Effector memory CD8-positive, alpha-beta T cell (primary cell): ENCODE data around the gene PCMT1.

Source experiments
- ATAC-seq: fragments of 150-1000 bp; cut with Tn5 transposase; replicated peaks from 2 replicates; pipeline ENCODE4 v1.10.0; 2021; ENCODE audit warnings: mild to moderate bottlenecking, moderate library complexity
- DNase-seq, 3 experiments: peaks; one replicate each; pipeline ENCODE4 v3.0.0; 2021
- H3K27ac Mint-ChIP-seq, 2 donors: one replicate each; pipeline ENCODE4 v1.8.0; 2022; ENCODE audit warnings: mild to moderate bottlenecking in 2 of 2, mixed read lengths in 2 of 2, moderate library complexity in 2 of 2
- H3K27me3 Mint-ChIP-seq, 2 donors: one replicate each; pipeline ENCODE4 v1.8.0; 2022; ENCODE audit warnings: mixed read lengths in 2 of 2
- H3K36me3 Mint-ChIP-seq: one replicate; pipeline ENCODE4 v1.8.0; 2022; ENCODE audit warnings: mild to moderate bottlenecking, moderate library complexity, mixed read lengths; ENCODE audit not compliant: insufficient read depth
- H3K4me1 Mint-ChIP-seq, 2 donors: one replicate each; pipeline ENCODE4 v1.8.0; 2022; ENCODE audit warnings: low read depth in 2 of 2, mixed read lengths in 2 of 2
- H3K4me3 Mint-ChIP-seq, 2 donors: one replicate each; pipeline ENCODE4 v1.8.0; 2022; ENCODE audit warnings: mild to moderate bottlenecking in 2 of 2, mixed read lengths in 2 of 2, moderate library complexity in 2 of 2
- H3K9me3 Mint-ChIP-seq, 2 donors: one replicate each; pipeline ENCODE4 v1.8.0; 2022; ENCODE audit warnings: mixed read lengths in 2 of 2
- total RNA-seq, 9 experiments: gene quantifications; one replicate each; lab custom pipeline; 2026; lab: John Stamatoyannopoulos, UW

The PCMT1 gene
- 22.9 to 76.1 (median 66.9) reads per million in 9 experiments for total RNA-seq

GRCh38 chr6:149749594-149750135 is at the start of gene PCMT1:
Gene PCMT1 (plus strand): TSS chr6:149749741. CDS start chr6:149749902, 161 bp downstream.
- Mint-ChIP-seq H3K4me1 (peaks cover 23 to 31% of the 10 kb centered on the region in 2 donors), H3K4me3 (peak within 1 kb of the TSS; percentile 84 to 88), H3K27me3 (no peaks in the 10 kb centered on the region), H3K36me3 (peaks cover 36% of the 10 kb centered on the region), H3K27ac (peak within 1 kb of the TSS; percentile 77 to 82), H3K9me3 (no peaks in the 10 kb centered on the region)
- DNase-seq (peak; percentile 89 to 95 (median 91)), ATAC-seq (peak; percentile 81)

- Mint-ChIP-seq H3K4me1 (peaks cover 9 to 34% of the 10 kb centered on the region in 2 donors), H3K9me3 (no peaks in the 10 kb centered on the region), H3K27me3 (no peaks in the 10 kb centered on the region), H3K36me3 (peaks cover 41% of the 10 kb centered on the region), H3K27ac (peak overlapping the region in 1 of 2 donors; percentile 41), H3K4me3 (no peak overlapping the region)
- DNase-seq (no peak), ATAC-seq (no peak)
Measured at GRCh38 chr6:149701714-149702113, 47.8 kb upstream of the PCMT1 start.

GRCh38 chr6:149711711-149712110 is 37.8 kb upstream of the PCMT1 start:
- no peaks in the 10 kb centered on the region for H3K27me3 Mint-ChIP-seq
- H3K4me3 Mint-ChIP-seq = peak overlapping the region in 1 of 2 donors; percentile 2
- no peaks in the 10 kb centered on the region for H3K9me3 Mint-ChIP-seq
- ATAC-seq (no peak), DNase-seq (no peak)
- H3K27ac Mint-ChIP-seq = peak overlapping the region in 1 of 2 donors; percentile 38
- peaks cover 11% of the 10 kb centered on the region for H3K36me3 Mint-ChIP-seq
- peaks cover 34 to 64% of the 10 kb centered on the region in 2 donors for H3K4me1 Mint-ChIP-seq

- peak overlapping the region in 1 of 2 donors; percentile 33 for H3K4me3 Mint-ChIP-seq
- DNase-seq (no peak), ATAC-seq (no peak)
- H3K4me1 Mint-ChIP-seq = peaks cover 37 to 55% of the 10 kb centered on the region in 2 donors
- H3K36me3 Mint-ChIP-seq = peaks cover 29% of the 10 kb centered on the region
- no peaks in the 10 kb centered on the region for H3K9me3 Mint-ChIP-seq
- H3K27me3 Mint-ChIP-seq = no peaks in the 10 kb centered on the region
- no peak overlapping the region for H3K27ac Mint-ChIP-seq
Measured at GRCh38 chr6:149714442-149714841, 35.1 kb upstream of the PCMT1 start.

- Mint-ChIP-seq H3K9me3 (no peaks in the 10 kb centered on the region), H3K27ac (peak overlapping the region; percentile 88 to 98), H3K4me1 (peaks cover 22 to 39% of the 10 kb centered on the region in 2 donors), H3K27me3 (no peaks in the 10 kb centered on the region), H3K36me3 (peaks cover 29% of the 10 kb centered on the region), H3K4me3 (peak overlapping the region; percentile 97)
- DNase-seq = no peak
- no peak for ATAC-seq
Measured at GRCh38 chr6:149716181-149716963, 33.2 kb upstream of the PCMT1 start.

GRCh38 chr6:149717255-149717587 is 32.3 kb upstream of the PCMT1 start:
- no peaks in the 10 kb centered on the region for H3K9me3 Mint-ChIP-seq
- H3K4me1 Mint-ChIP-seq = peaks cover 18 to 35% of the 10 kb centered on the region in 2 donors
- peak overlapping the region; percentile 97 for H3K4me3 Mint-ChIP-seq
- peaks cover 25% of the 10 kb centered on the region for H3K36me3 Mint-ChIP-seq
- peak overlapping the region; percentile 97 to 98 for H3K27ac Mint-ChIP-seq
- ATAC-seq (no peak), DNase-seq (no peak)
- H3K27me3 Mint-ChIP-seq = no peaks in the 10 kb centered on the region

GRCh38 chr6:149717588-149718458 is 31.7 kb upstream of the PCMT1 start, which contains the start of gene LATS1:
Gene LATS1 (minus strand): TSS chr6:149718101. CDS start chr6:149702126, 15,975 bp downstream.
- no peaks in the 10 kb centered on the region for H3K9me3 Mint-ChIP-seq
- H3K4me1 Mint-ChIP-seq = peaks cover 18 to 35% of the 10 kb centered on the region in 2 donors
- peak within 1 kb of the TSS; percentile 97 for H3K4me3 Mint-ChIP-seq
- DNase-seq = peak; percentile 91
- peak; percentile 91 for ATAC-seq
- peaks cover 23% of the 10 kb centered on the region for H3K36me3 Mint-ChIP-seq
- H3K27me3 Mint-ChIP-seq = no peaks in the 10 kb centered on the region
- H3K27ac Mint-ChIP-seq = peak within 1 kb of the TSS; percentile 97 to 98

GRCh38 chr6:149719531-149719930 is 30.0 kb upstream of the PCMT1 start:
- Mint-ChIP-seq H3K27me3 (no peaks in the 10 kb centered on the region), H3K36me3 (peaks cover 30% of the 10 kb centered on the region), H3K27ac (peak overlapping the region in 1 of 2 donors; percentile 59), H3K4me3 (no peak overlapping the region), H3K9me3 (no peaks in the 10 kb centered on the region), H3K4me1 (peaks cover 20 to 26% of the 10 kb centered on the region in 2 donors)
- no peak for DNase-seq
- no peak for ATAC-seq

GRCh38 chr6:149723262-149723661 is 26.3 kb upstream of the PCMT1 start:
- Mint-ChIP-seq H3K9me3 (no peaks in the 10 kb centered on the region), H3K4me3 (no peak overlapping the region), H3K36me3 (peaks cover 42% of the 10 kb centered on the region), H3K27ac (no peak overlapping the region), H3K4me1 (peaks cover 6 to 9% of the 10 kb centered on the region in 2 donors), H3K27me3 (no peaks in the 10 kb centered on the region)
- DNase-seq = no peak
- ATAC-seq = no peak

- H3K27ac Mint-ChIP-seq = no peak overlapping the region
- H3K4me3 Mint-ChIP-seq = no peak overlapping the region
- H3K4me1 Mint-ChIP-seq = peaks cover 3 to 8% of the 10 kb centered on the region in 2 donors
- peak in 2 of 3 experiments; percentile 19 to 29 for DNase-seq
- peaks cover 40% of the 10 kb centered on the region for H3K36me3 Mint-ChIP-seq
- ATAC-seq = peak; percentile 92
- H3K27me3 Mint-ChIP-seq = no peaks in the 10 kb centered on the region
- H3K9me3 Mint-ChIP-seq = no peaks in the 10 kb centered on the region
Measured at GRCh38 chr6:149723771-149724417, 25.6 kb upstream of the PCMT1 start.

GRCh38 chr6:149725785-149726184 is 23.8 kb upstream of the PCMT1 start:
- DNase-seq (no peak), ATAC-seq (no peak)
- no peaks in the 10 kb centered on the region for H3K27me3 Mint-ChIP-seq
- H3K36me3 Mint-ChIP-seq = peaks cover 53% of the 10 kb centered on the region
- no peaks in the 10 kb centered on the region for H3K9me3 Mint-ChIP-seq
- no peak overlapping the region for H3K27ac Mint-ChIP-seq
- no peak overlapping the region for H3K4me3 Mint-ChIP-seq
- peaks cover 3 to 8% of the 10 kb centered on the region in 2 donors for H3K4me1 Mint-ChIP-seq

GRCh38 chr6:149727793-149728498 is 21.6 kb upstream of the PCMT1 start:
- Mint-ChIP-seq H3K9me3 (no peaks in the 10 kb centered on the region), H3K27ac (peak overlapping the region in 1 of 2 donors; percentile 30), H3K27me3 (no peaks in the 10 kb centered on the region), H3K4me3 (no peak overlapping the region), H3K36me3 (peaks cover 71% of the 10 kb centered on the region), H3K4me1 (peaks cover 3 to 8% of the 10 kb centered on the region in 2 donors)
- ATAC-seq (no peak), DNase-seq (no peak)
